Endothelial cell of hepatic sinusoid (primary cell): ENCODE measurements around the gene SLC16A11.
"Not testable (repeated sequence)": the region's sequence is repeated elsewhere in the genome, so short reads cannot be mapped to it uniquely, and the experiment has no call there.

Experiments used
- in situ Hi-C: cut with HindIII; loops from 2 replicates; pipeline ENCODE4 v1.10.0; 2017; ENCODE audit warnings: low sequenced_read_pairs

SLC16A11 gene

GRCh38 chr17:7011415-7011814, 32.5 kb downstream of the SLC16A11 start:
- in situ Hi-C loops: no loop called here

GRCh38 chr17:7010523-7010922, 33.4 kb downstream of the SLC16A11 start:
- in situ Hi-C loops: no loop called here

- in situ Hi-C loops: no loop called here
These were observed 36.7 kb downstream of the SLC16A11 start for GRCh38 chr17:7007143-7007542.

- in situ Hi-C loops: no loop called here
These were observed 38.2 kb downstream of the SLC16A11 start for GRCh38 chr17:7005716-7006115.

- in situ Hi-C loops: no loop called here
These were observed 39.3 kb downstream of the SLC16A11 start for GRCh38 chr17:7004398-7005253.

GRCh38 chr17:7003745-7004144, 40.1 kb downstream of the SLC16A11 start:
- in situ Hi-C loops: no loop called here

GRCh38 chr17:7002288-7003047, 41.4 kb downstream of the SLC16A11 start:
- in situ Hi-C loops: no loop called here

GRCh38 chr17:7001318-7001961, 42.5 kb downstream of the SLC16A11 start:
- in situ Hi-C loops: no loop called here

GRCh38 chr17:6998855-6999508, 44.9 kb downstream of the SLC16A11 start:
- in situ Hi-C loops: no loop called here

GRCh38 chr17:6997171-6997570, 46.7 kb downstream of the SLC16A11 start:
- in situ Hi-C loops: no loop called here

- in situ Hi-C loops: no loop called here
These were observed 47.5 kb downstream of the SLC16A11 start for GRCh38 chr17:6996256-6997011.

GRCh38 chr17:6995500-6996255, 48.2 kb downstream of the SLC16A11 start, which contains the start of gene ALOX12:
ALOX12 (plus strand) TSS chr17:6996049; CDS start chr17:6996118, 69 bp downstream.
- in situ Hi-C loops: no loop called here

- in situ Hi-C loops: no loop called here
These were observed 49.1 kb downstream of the SLC16A11 start for GRCh38 chr17:6994666-6995256.

GRCh38 chr17:6994118-6994598, 49.7 kb downstream of the SLC16A11 start:
- in situ Hi-C loops: no loop called here

- in situ Hi-C loops: not testable (repeated sequence)
These were observed 50.3 kb downstream of the SLC16A11 start for GRCh38 chr17:6993613-6994056.
